Cardiac muscle cell (in vitro differentiated cells and primary cell): ENCODE measurements around the gene SPATA16. TPM values are rescaled to one million over a fixed set of nuclear protein-coding genes. Genes with fewer than 3 reads are reported as not detected.
"Not testable (repeated sequence)": the region's sequence is repeated elsewhere in the genome, so short reads cannot be mapped to it uniquely, and the experiment has no call there.

Source experiments
- DNase-seq, 2 donors: peaks; one replicate each; pipeline versions ENCODE4 v3.0.0 to v3.0.0-alpha.2; 2010 to 2017; ENCODE audit warnings: low read depth in 1 of 2, low spot score in 1 of 2
- H3K27ac ChIP-seq: fragments of 200-600 bp; sonication (generic); 2 replicates; pipeline ENCODE4 v1.5.1; 2016
- H3K27me3 ChIP-seq: fragments of 200-600 bp; sonication (generic); 2 replicates; pipeline ENCODE4 v1.6.0; 2016; ENCODE audit warnings: control low read depth
- H3K36me3 ChIP-seq: fragments of 200-600 bp; sonication (generic); 2 replicates; pipeline ENCODE4 v1.5.1; 2016; ENCODE audit warnings: control low read depth
- H3K4me1 ChIP-seq: fragments of 200-600 bp; sonication (generic); 2 replicates; pipeline ENCODE4 v1.8.1; 2017; ENCODE audit warnings: low read depth, mild to moderate bottlenecking, mixed run types
- H3K4me3 ChIP-seq: fragments of 200-600 bp; sonication (generic); 2 replicates; pipeline ENCODE4 v1.5.1; 2016; ENCODE audit warnings: mild to moderate bottlenecking
- H3K9me3 ChIP-seq: fragments of 200-600 bp; sonication (generic); 2 replicates; pipeline ENCODE4 v1.5.1; 2017; ENCODE audit warnings: low read depth, mild to moderate bottlenecking, control low read depth
- CTCF ChIP-seq: IDR thresholded peaks from 2 replicates; pipeline ENCODE4 v1.5.1; 2012; ENCODE audit warnings: low read depth, mild to moderate bottlenecking, low read length
- polyA plus RNA-seq: library from polyadenylated mRNA; unstranded; fragments of >200 nt; fragmentation: Nextera tagmentation; extraction: Ambion mirVana; gene quantifications from 2 replicates; pipeline ENCODE4 v1.2.1, GENCODE V29; 2016
- total RNA-seq: library from RNA; depleted of rRNA; stranded (reverse); fragments of >200 nt; gene quantifications from 2 replicates; pipeline ENCODE4 v1.2.3, GENCODE V29; 2016

SPATA16 gene
- total RNA-seq (0.07 TPM in 1 of 2 replicates, not detected in the other), polyA plus RNA-seq (not detected in 2 replicates)

GRCh38 chr3:173140986-173141385, at the start of gene SPATA16:
SPATA16 (minus strand) TSS chr3:173141235; CDS start chr3:173117731, 23,504 bp downstream.
- no peaks in the 10 kb centered on the region for H3K27me3 ChIP-seq
- no peak for TF ChIP-seq CTCF
- H3K4me3 ChIP-seq = no peak within 1 kb of the TSS
- H3K9me3 ChIP-seq = no peaks in the 10 kb centered on the region
- no peaks in the 10 kb centered on the region for H3K36me3 ChIP-seq
- H3K4me1 ChIP-seq = no peaks in the 10 kb centered on the region
- H3K27ac ChIP-seq = no peak within 1 kb of the TSS
- no peak for DNase-seq

- not testable (repeated sequence) for DNase-seq, H3K4me1 ChIP-seq, H3K27ac ChIP-seq, H3K27me3 ChIP-seq, H3K4me3 ChIP-seq, H3K9me3 ChIP-seq, H3K36me3 ChIP-seq
Measured at GRCh38 chr3:173183022-173183421, 42.0 kb upstream of the SPATA16 start.

GRCh38 chr3:173173652-173174051, 32.6 kb upstream of the SPATA16 start:
- Histone ChIP-seq H3K4me1 (no peaks in the 10 kb centered on the region), H3K4me3 (no peak overlapping the region), H3K36me3 (no peaks in the 10 kb centered on the region), H3K27me3 (no peaks in the 10 kb centered on the region), H3K27ac (no peak overlapping the region), H3K9me3 (no peaks in the 10 kb centered on the region)
- no peak for DNase-seq
- TF ChIP-seq CTCF = no peak

- not testable (repeated sequence) for H3K4me3 ChIP-seq, H3K27ac ChIP-seq, H3K4me1 ChIP-seq, H3K27me3 ChIP-seq, H3K36me3 ChIP-seq, H3K9me3 ChIP-seq
- peak in 1 of 2 donors; percentile 4 for DNase-seq
Measured at GRCh38 chr3:173159139-173159538, 18.1 kb upstream of the SPATA16 start.

GRCh38 chr3:173156533-173156932, 15.5 kb upstream of the SPATA16 start:
- not testable (repeated sequence) for DNase-seq, H3K9me3 ChIP-seq, H3K27ac ChIP-seq, H3K4me3 ChIP-seq, H3K36me3 ChIP-seq, H3K4me1 ChIP-seq, H3K27me3 ChIP-seq

GRCh38 chr3:173153631-173154030, 12.6 kb upstream of the SPATA16 start:
- Histone ChIP-seq H3K27me3 (no peaks in the 10 kb centered on the region), H3K4me3 (no peak overlapping the region), H3K36me3 (no peaks in the 10 kb centered on the region), H3K4me1 (no peaks in the 10 kb centered on the region), H3K9me3 (no peaks in the 10 kb centered on the region), H3K27ac (no peak overlapping the region)
- no peak for DNase-seq
- no peak for TF ChIP-seq CTCF

GRCh38 chr3:173139420-173139819, 1.6 kb downstream of the SPATA16 start:
- Histone ChIP-seq H3K27me3 (no peaks in the 10 kb centered on the region), H3K4me1 (no peaks in the 10 kb centered on the region), H3K36me3 (no peaks in the 10 kb centered on the region), H3K9me3 (no peaks in the 10 kb centered on the region), H3K27ac (no peak overlapping the region), H3K4me3 (no peak overlapping the region)
- DNase-seq = no peak
- TF ChIP-seq CTCF = no peak
